Brain microvascular endothelial cell (primary cell): ENCODE data around the gene TYW1.
A peak's percentile ranks its signal among the peaks of the same experiment; 100 is the strongest.
"Not testable (repeated sequence)": the region's sequence is repeated elsewhere in the genome, so short reads cannot be mapped to it uniquely, and the experiment has no call there.

Experiments
- DNase-seq: peaks from one replicate; pipeline ENCODE4 v3.0.0-alpha.2; 2020
- H3K27ac ChIP-seq: fragments of 250-450 bp; sonication (Bioruptor Pico); 2 replicates; pipeline ENCODE4 v1.5.1; 2020; ENCODE audit warnings: mild to moderate bottlenecking, moderate library complexity
- H3K27me3 ChIP-seq: fragments of 250-450 bp; sonication (Bioruptor Pico); replicated peaks from 2 replicates; pipeline ENCODE4 v1.5.1; 2020; ENCODE audit warnings: mild to moderate bottlenecking
- H3K36me3 ChIP-seq: fragments of 250-450 bp; sonication (Bioruptor Pico); replicated peaks from 2 replicates; pipeline ENCODE4 v1.5.1; 2020; ENCODE audit warnings: mild to moderate bottlenecking
- H3K4me3 ChIP-seq: 2 replicates; pipeline ENCODE4 v1.5.1; 2011; ENCODE audit warnings: low read depth, mild to moderate bottlenecking, control low read depth, low read length, moderate library complexity
- in situ Hi-C: cut with HindIII; loops from 2 replicates; pipeline ENCODE4 v1.10.0; 2017; ENCODE audit warnings: low sequenced_read_pairs, low pct_ligation_motif_present
- TF ChIP-seq, protein P1 (sequence below): IDR thresholded peaks from 2 replicates; pipeline ENCODE4 v1.5.1; 2011; ENCODE audit warnings: low read depth, mild to moderate bottlenecking, moderate library complexity, low read length, control low read depth, inconsistent platforms; ENCODE audit errors: missing control alignments

Gene TYW1

DNA sequence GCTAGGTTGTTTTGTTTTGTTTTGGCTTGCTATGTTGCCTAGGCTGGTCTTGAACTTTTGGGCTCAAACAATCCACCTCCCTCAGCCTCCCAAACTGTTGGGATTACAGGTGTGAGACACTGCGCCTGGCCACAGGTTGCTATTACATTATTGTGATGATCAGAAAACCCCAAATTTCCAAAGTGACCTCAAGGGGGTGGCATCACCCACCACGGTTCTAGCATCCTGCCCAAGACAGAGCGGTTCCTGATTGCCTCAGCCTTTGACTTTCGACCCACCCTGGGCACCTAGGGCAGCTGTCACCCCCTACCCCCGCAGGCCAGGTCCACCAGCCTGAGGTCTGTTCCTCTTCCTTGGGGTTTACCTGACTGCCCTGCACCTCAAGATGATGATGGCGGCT lies 29.6 kb upstream of the TYW1 start:
- Histone ChIP-seq H3K4me3 (no peak overlapping the region), H3K36me3 (no peaks in the 10 kb centered on the region), H3K27ac (no peak overlapping the region), H3K27me3 (no peaks in the 10 kb centered on the region)
- TF ChIP-seq, protein P1, sequence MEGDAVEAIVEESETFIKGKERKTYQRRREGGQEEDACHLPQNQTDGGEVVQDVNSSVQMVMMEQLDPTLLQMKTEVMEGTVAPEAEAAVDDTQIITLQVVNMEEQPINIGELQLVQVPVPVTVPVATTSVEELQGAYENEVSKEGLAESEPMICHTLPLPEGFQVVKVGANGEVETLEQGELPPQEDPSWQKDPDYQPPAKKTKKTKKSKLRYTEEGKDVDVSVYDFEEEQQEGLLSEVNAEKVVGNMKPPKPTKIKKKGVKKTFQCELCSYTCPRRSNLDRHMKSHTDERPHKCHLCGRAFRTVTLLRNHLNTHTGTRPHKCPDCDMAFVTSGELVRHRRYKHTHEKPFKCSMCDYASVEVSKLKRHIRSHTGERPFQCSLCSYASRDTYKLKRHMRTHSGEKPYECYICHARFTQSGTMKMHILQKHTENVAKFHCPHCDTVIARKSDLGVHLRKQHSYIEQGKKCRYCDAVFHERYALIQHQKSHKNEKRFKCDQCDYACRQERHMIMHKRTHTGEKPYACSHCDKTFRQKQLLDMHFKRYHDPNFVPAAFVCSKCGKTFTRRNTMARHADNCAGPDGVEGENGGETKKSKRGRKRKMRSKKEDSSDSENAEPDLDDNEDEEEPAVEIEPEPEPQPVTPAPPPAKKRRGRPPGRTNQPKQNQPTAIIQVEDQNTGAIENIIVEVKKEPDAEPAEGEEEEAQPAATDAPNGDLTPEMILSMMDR, result no peak
- no peak for DNase-seq
- in situ Hi-C loops, result no loop called here

DNA sequence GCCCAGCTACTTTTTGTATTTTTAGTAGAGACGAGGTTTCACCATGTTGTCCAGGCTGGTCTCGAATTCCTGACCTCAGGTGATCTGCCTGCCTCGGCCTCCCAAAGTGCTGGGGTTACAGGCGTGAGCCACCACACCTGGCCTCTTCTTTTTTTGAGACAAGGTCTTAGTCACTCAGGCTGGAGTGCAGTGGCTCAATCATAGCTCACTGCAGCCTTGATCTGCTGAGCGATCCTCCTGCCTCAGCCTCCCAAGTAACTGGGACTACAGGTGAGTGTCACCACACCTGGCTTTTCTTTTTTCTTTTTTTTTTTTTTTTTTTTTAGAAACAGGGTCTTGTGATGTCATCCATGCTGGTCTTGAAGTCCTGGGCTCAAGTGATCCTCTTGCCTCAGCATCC lies 27.6 kb upstream of the TYW1 start:
- DNase-seq, result not testable (repeated sequence)

DNA sequence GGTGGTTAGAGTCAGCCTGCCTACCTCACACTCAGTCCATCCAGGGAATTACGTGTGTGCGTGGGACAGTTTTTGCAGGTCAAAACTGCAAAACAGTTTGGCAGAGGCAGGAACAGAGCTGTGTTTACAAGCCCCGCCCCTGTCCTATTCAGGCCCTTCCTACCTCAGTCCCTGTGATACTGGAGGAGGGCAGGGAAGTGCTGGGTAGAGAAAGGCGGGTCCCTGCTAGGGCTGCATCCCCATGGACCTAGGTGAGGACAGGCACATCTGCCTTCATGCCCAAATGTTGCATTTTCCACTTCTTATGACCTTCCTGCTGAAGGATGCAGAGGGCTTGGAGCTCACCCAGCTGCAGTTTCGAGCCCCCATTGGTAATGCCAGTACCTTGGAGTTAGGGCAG lies 26.3 kb upstream of the TYW1 start:
- TF ChIP-seq, protein P1, result no peak
- in situ Hi-C loops, result no loop called here
- no peak overlapping the region for H3K27ac ChIP-seq
- H3K36me3 ChIP-seq, result no peaks in the 10 kb centered on the region
- DNase-seq, result no peak
- no peaks in the 10 kb centered on the region for H3K27me3 ChIP-seq
- H3K4me3 ChIP-seq, result no peak overlapping the region

More for the DNA sequence above, 27.6 kb upstream of the TYW1 start:
- H3K27me3 ChIP-seq, H3K36me3 ChIP-seq, H3K27ac ChIP-seq, in situ Hi-C loops, H3K4me3 ChIP-seq: not testable (repeated sequence)

DNA sequence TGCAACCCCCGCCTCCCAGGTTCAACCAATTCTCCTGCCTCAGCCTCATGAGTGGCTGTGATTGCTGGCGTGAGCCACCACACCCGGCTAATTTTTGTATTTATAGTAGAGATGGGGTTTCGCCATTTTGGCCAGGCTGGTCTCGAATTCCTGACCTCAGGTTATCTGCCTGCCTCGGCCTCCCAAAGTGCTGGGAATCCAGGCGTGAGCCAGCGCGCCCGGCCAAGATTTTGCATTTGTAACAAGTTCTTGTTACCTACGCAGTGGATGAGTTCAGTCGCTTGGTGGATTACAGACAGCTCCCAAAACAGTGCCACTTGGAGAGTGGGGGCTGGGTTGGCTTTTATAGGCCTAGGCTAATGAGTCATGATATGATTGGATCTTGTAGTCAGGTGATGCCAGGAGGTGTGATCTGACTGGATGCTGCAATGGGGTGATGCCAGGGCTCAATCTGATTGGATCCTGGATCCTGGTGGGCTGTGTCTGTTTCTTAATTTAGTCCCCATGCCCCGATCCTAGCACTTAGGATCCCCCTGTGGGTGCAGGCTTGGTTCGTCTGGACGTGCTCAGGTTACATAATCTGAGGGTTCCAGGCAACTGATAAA lies 21.5 kb upstream of the TYW1 start:
- TF ChIP-seq, protein P1, result no peak
- Histone ChIP-seq H3K36me3 (no peaks in the 10 kb centered on the region), H3K27ac (no peak overlapping the region), H3K27me3 (no peaks in the 10 kb centered on the region), H3K4me3 (no peak overlapping the region)
- in situ Hi-C loops, result no loop called here
- DNase-seq, result no peak

DNA sequence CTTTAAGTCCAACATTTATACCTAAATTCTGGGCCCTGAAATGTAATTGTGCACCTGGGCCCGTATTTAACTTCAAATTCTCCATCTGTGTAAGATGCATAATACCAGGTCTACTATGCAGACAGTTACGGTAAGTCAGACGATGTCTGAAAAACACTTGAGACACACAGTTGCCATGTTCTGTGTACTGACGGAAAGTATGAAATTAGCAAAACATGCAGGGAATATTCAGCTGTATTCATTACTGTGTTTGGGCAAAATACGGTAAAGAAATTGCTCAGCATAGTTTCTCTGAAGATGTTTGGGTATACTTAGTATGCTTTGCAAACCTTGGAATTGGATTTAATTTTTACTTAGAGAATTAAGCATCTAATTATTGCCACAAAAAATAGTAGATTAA lies 18.3 kb upstream of the TYW1 start:
- H3K27me3 ChIP-seq, in situ Hi-C loops, H3K27ac ChIP-seq, H3K4me3 ChIP-seq, DNase-seq, H3K36me3 ChIP-seq: not testable (repeated sequence)

DNA sequence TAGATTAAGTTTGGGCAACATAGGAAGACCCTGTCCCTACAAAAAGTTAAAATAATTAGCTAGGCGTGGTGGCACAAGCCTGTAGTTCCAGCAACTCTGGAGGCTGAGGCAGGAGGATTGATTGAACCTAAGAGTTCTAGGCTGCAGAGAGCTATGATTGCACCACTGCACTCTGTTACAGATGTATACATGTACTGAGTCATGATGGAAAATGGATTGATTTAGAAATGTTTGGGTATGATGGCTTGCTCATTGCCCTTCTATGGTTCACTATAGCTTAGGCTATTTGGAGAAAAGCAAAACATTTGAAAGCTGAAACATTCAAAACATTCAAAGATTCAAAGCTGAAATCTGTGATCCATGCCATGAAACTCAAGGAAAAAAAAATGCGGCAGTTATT lies 17.6 kb upstream of the TYW1 start:
- H3K27me3 ChIP-seq, H3K27ac ChIP-seq, H3K36me3 ChIP-seq, DNase-seq, H3K4me3 ChIP-seq, in situ Hi-C loops: not testable (repeated sequence)

DNA sequence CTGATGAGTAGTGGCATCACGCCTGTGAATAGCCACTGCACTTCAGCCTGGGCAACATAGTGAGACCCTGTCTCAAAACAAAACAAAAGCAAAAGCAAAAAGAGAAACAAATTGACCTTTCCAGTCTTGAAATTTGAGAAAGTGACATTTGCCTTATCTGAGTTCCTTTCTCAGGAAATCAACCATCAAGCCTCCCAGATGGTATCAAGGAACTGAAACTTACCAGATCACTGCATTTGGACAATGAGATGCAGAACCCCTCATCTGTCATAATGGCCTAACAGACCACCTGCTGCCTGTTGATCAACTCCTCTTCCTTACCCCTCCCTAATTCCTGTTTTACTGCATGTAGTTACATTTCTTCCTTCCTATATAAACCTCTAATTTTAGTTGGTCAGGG lies 16.3 kb upstream of the TYW1 start:
- H3K4me3 ChIP-seq, H3K36me3 ChIP-seq, in situ Hi-C loops, DNase-seq, H3K27me3 ChIP-seq, H3K27ac ChIP-seq: not testable (repeated sequence)

DNA sequence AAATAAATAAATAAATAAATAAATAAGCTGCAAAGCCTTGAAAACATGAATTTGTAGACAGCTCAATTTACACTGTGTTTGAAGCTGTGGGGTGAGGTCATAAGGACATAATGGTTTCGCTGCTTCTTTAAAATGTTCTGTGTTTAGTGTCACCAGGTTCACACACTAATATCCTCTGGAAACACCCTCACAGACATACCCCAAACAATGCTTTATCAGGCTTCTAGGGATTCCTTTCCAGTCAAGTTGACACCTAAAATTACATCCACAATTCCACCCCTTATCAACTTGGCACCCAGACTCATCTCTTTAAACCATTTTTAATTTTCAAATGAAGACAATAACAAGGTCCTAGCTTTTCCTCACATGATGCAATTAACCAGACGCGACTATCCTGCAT lies 7.1 kb upstream of the TYW1 start:
- DNase-seq, H3K27me3 ChIP-seq, in situ Hi-C loops, H3K27ac ChIP-seq, H3K4me3 ChIP-seq: not testable (repeated sequence)
- H3K36me3 ChIP-seq, result peaks cover 35% of the 10 kb centered on the region

DNA sequence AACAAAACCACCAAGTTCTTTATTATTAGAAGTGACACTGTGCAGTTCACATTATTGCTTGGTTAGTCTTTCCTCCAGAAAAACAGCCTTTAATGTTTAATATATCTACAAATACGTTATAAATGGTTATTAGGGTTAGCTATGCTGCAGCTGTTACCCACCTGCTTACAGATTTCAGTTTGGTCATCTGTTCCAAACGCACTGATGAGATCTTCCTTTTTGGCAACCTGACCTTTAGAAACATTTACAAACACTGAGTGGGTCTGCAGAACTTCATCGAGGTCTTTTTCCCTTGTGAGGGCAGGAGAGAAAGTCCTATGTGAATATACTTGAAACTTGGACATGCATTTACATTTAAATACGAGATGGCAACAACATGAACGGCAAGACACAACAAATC lies 2.6 kb upstream of the TYW1 start:
- DNase-seq, H3K27me3 ChIP-seq, in situ Hi-C loops: not testable (repeated sequence)
- peaks cover 22% of the 10 kb centered on the region for H3K36me3 ChIP-seq
- peak overlapping the region; percentile 71 for H3K4me3 ChIP-seq
- H3K27ac ChIP-seq, result peak overlapping the region; percentile 92
